IMR-90 (cell line): ENCODE data around the gene USP9Y. TPM values are rescaled to one million over a fixed set of nuclear protein-coding genes. Genes with fewer than 3 reads are reported as not detected.

Source experiments
- ATAC-seq: fragments of 200-7000 bp; cut with Tn5 transposase; 2 replicates; pipeline ENCODE4 v1.9.1; 2020; ENCODE audit warnings: low read depth, mild to moderate bottlenecking, moderate library complexity
- BruUV-seq: library from RNA; stranded (reverse); fragments of 400-500 nt; replicated peaks from 2 replicates; lab custom pipeline; 2021; lab: Mats Ljungman, UMichigan
- CTCF ChIA-PET: fragments of 300-600 bp; formaldehyde crosslinking; extraction: SDS; loops from one replicate; lab custom pipeline; 2021; ENCODE audit warnings: antibody characterized with exemption; lab: Yijun Ruan, JAX
- POLR2A ChIA-PET: fragments of 300-600 bp; sonication (Branson Sonifier 250); formaldehyde crosslinking; loops from one replicate; lab custom pipeline; 2022; ENCODE audit warnings: antibody characterized with exemption; ENCODE audit not compliant: unreplicated experiment; lab: Charles Lee
- DNase-seq: peaks from one replicate; pipeline ENCODE4 v3.0.0; 2013
- H2AFZ ChIP-seq: replicated peaks from 2 replicates; pipeline ENCODE3; 2013; ENCODE audit warnings: low read length, mild to moderate bottlenecking; ENCODE audit not compliant: poor library complexity
- H2AK5ac ChIP-seq: 2 replicates; pipeline ENCODE4 v1.6.1; 2013; ENCODE audit warnings: low read depth, low read length, inconsistent platforms
- H2AK9ac ChIP-seq: replicated peaks from 2 replicates; pipeline ENCODE3; 2013; ENCODE audit warnings: mild to moderate bottlenecking, low read depth, low read length, moderate library complexity; ENCODE audit not compliant: poor library complexity
- H2BK120ac ChIP-seq: 2 replicates; pipeline ENCODE4 v1.6.1; 2013; ENCODE audit warnings: low read depth, low read length, inconsistent platforms
- H2BK15ac ChIP-seq: 3 replicates; pipeline ENCODE4 v1.6.1; 2013; ENCODE audit warnings: low read depth, low read length, inconsistent platforms
- H2BK20ac ChIP-seq: 2 replicates; pipeline ENCODE4 v1.6.1; 2013; ENCODE audit warnings: low read depth, mild to moderate bottlenecking, inconsistent platforms, low read length, moderate library complexity
- H2BK5ac ChIP-seq: 2 replicates; pipeline ENCODE4 v1.6.1; 2013; ENCODE audit warnings: mild to moderate bottlenecking, low read depth, low read length, inconsistent platforms; ENCODE audit not compliant: poor library complexity, severe bottlenecking
- H3K14ac ChIP-seq: replicated peaks from 2 replicates; pipeline ENCODE4 v1.6.1; 2013; ENCODE audit warnings: low read depth, low read length, inconsistent platforms
- H3K18ac ChIP-seq: 2 replicates; pipeline ENCODE4 v1.6.1; 2013; ENCODE audit warnings: low read depth, low read length, control low read depth
- H3K23ac ChIP-seq: 2 replicates; pipeline ENCODE4 v1.6.1; 2013; ENCODE audit warnings: low read depth, low read length, inconsistent platforms
- H3K27ac ChIP-seq: 2 replicates; pipeline ENCODE4 v1.5.1; 2013; ENCODE audit warnings: mild to moderate bottlenecking, control low read depth, low read length; ENCODE audit not compliant: insufficient read depth
- H3K27me3 ChIP-seq: 2 replicates; pipeline ENCODE4 v1.6.1; 2013; ENCODE audit warnings: low read length; ENCODE audit not compliant: control insufficient read depth, insufficient read depth
- H3K36me3 ChIP-seq: 2 replicates; pipeline ENCODE4 v1.6.1; 2013; ENCODE audit warnings: low read length, mixed read lengths; ENCODE audit not compliant: control insufficient read depth, insufficient read depth
- H3K4ac ChIP-seq: 2 replicates; pipeline ENCODE4 v1.6.1; 2013; ENCODE audit warnings: low read depth, low read length, inconsistent platforms
- H3K4me1 ChIP-seq: 2 replicates; pipeline ENCODE4 v1.6.1; 2013; ENCODE audit warnings: low read length, mixed read lengths; ENCODE audit not compliant: control insufficient read depth, insufficient read depth
- H3K4me2 ChIP-seq: 2 replicates; pipeline ENCODE4 v1.6.1; 2013; ENCODE audit warnings: low read depth, mild to moderate bottlenecking, control low read depth, low read length, moderate library complexity
- H3K4me3 ChIP-seq: 2 replicates; pipeline ENCODE4 v1.5.1; 2013; ENCODE audit warnings: low read depth, mild to moderate bottlenecking, control low read depth, low read length, moderate library complexity; ENCODE audit not compliant: insufficient read depth
- H3K56ac ChIP-seq: 2 replicates; pipeline ENCODE4 v1.6.1; 2013; ENCODE audit warnings: low read length, inconsistent platforms; ENCODE audit not compliant: insufficient read depth; ENCODE audit errors: extremely low read depth
- H3K79me1 ChIP-seq, 2 experiments: 2 replicates each; pipeline ENCODE4 v1.6.1; 2013; ENCODE audit warnings: low read length in 2 of 2, inconsistent platforms in 1 of 2, low read depth in 1 of 2
- H3K9ac ChIP-seq: 2 replicates; pipeline ENCODE4 v1.6.1; 2013; ENCODE audit warnings: low read depth, low read length, control low read depth
- H3K9me1 ChIP-seq: 2 replicates; pipeline ENCODE4 v1.6.1; 2013; ENCODE audit warnings: low read length, inconsistent platforms; ENCODE audit not compliant: insufficient read depth
- H3K9me3 ChIP-seq: 2 replicates; pipeline ENCODE4 v1.6.1; 2013; ENCODE audit warnings: low read length; ENCODE audit not compliant: control insufficient read depth, insufficient read depth
- H4K20me1 ChIP-seq: 2 replicates; pipeline ENCODE4 v1.6.1; 2013; ENCODE audit warnings: low read length, inconsistent platforms; ENCODE audit not compliant: insufficient read depth
- H4K5ac ChIP-seq: 2 replicates; pipeline ENCODE4 v1.6.1; 2013; ENCODE audit warnings: mild to moderate bottlenecking, low read depth, low read length, control low read depth
- H4K8ac ChIP-seq, 2 experiments: 2 replicates each; pipeline ENCODE4 v1.6.1; 2013; ENCODE audit warnings: low read depth in 2 of 2, low read length in 2 of 2, control low read depth in 1 of 2, inconsistent platforms in 1 of 2
- H4K91ac ChIP-seq: 2 replicates; pipeline ENCODE4 v1.6.1; 2013; ENCODE audit warnings: low read depth, low read length, inconsistent platforms; ENCODE audit not compliant: insufficient read depth
- BHLHE40 ChIP-seq: fragments of 150-350 bp; IDR thresholded peaks from 2 replicates; pipeline ENCODE4 v1.6.1; 2016; ENCODE audit warnings: mild to moderate bottlenecking, low read depth, low read length
- CEBPB ChIP-seq: IDR thresholded peaks from 2 replicates; pipeline ENCODE4 v1.6.1; 2012; ENCODE audit warnings: low read depth, low read length, improper control_type of control experiment
- CHD1 ChIP-seq: IDR thresholded peaks from 2 replicates; pipeline ENCODE4 v1.6.1; 2012; ENCODE audit warnings: low read depth, low read length, improper control_type of control experiment
- MAFK ChIP-seq: IDR thresholded peaks from 2 replicates; pipeline ENCODE4 v1.6.1; 2012; ENCODE audit warnings: low read depth, low read length, improper control_type of control experiment
- MXI1 ChIP-seq: IDR thresholded peaks from 2 replicates; pipeline ENCODE4 v1.6.1; 2012; ENCODE audit warnings: low read depth, mild to moderate bottlenecking, low read length, moderate library complexity, borderline replicate concordance
- POLR2A ChIP-seq: IDR thresholded peaks from 2 replicates; pipeline ENCODE4 v1.6.1; 2012; ENCODE audit warnings: mild to moderate bottlenecking, low read depth, low read length
- RAD21 ChIP-seq: IDR thresholded peaks from 2 replicates; pipeline ENCODE4 v1.6.1; 2012; ENCODE audit warnings: low read length, improper control_type of control experiment
- RCOR1 ChIP-seq: IDR thresholded peaks from 2 replicates; pipeline ENCODE4 v1.6.1; 2012; ENCODE audit warnings: mild to moderate bottlenecking, low read length, improper control_type of control experiment; ENCODE audit not compliant: insufficient replicate concordance
- RFX5 ChIP-seq: IDR thresholded peaks from 2 replicates; pipeline ENCODE4 v1.8.0; 2012; ENCODE audit warnings: low read depth, mild to moderate bottlenecking, low read length, moderate library complexity
- WGBS, 2 experiments: methylation state at CpG; one replicate each; pipeline versions ENCODE4 v1.1.5 to v1.1.7; 2013; ENCODE audit warnings: missing lambda C conversion rate in 2 of 2; ENCODE audit not compliant: insufficient read length in 1 of 2; ENCODE audit errors: extremely low coverage in 2 of 2; 5-methylcytosine and 5-hydroxymethylcytosine counted together
- dilution Hi-C: fragments of 300-500 bp; cut with HindIII; formaldehyde crosslinking; loops from one replicate; pipeline ENCODE4 v1.14.3; 2018; ENCODE audit warnings: low sequenced_read_pairs; ENCODE audit not compliant: unreplicated experiment
- in situ Hi-C: fragments of 300-500 bp; cut with MboI; formaldehyde crosslinking; loops from 3 replicates; pipeline ENCODE4 v1.14.3; 2019; ENCODE audit warnings: low sequenced_read_pairs, inconsistent platforms, mixed read lengths
- intact Hi-C: fragments of 100-400 bp; cut with micrococcal nuclease; formaldehyde crosslinking; loops from 2 replicates; pipeline ENCODE4 v1.10.0; 2022
- polyA plus RNA-seq, 3 experiments: library from polyadenylated mRNA; depleted of rRNA; stranded (reverse); fragments of >200 nt; gene quantifications; 2 replicates each; pipeline ENCODE4 v1.2.3, GENCODE V29; 2012; ENCODE audit warnings: low replicate concordance in 1 of 3
- total RNA-seq: library from RNA; depleted of rRNA; stranded (reverse); fragments of >200 nt; gene quantifications from 2 replicates; pipeline ENCODE4 v1.2.3, GENCODE V29; 2012

USP9Y gene
- total and polyA plus RNA-seq, 2 of the 4 experiments (the other 2 are of a cell fraction): not detected

DNA sequence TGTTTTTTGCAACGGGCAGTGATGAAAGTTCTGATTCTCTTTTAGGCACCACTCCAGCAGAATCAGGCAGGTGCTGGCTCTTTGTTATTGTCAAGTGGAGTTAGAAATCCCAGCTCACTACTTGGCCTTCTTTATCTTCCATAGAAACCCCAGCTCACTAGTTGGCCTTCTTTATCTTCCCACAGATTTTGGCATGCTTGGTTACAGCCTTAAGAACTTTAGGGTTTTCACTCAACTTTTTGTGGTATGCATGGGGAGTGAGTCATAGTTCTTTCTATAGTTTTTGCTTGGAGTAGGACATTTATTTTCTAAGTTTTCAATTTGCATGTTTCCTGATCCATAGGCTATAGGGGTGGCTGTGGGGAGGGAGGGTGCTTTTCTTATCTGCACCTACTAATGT, 55.0 kb downstream of the USP9Y start:
- Histone ChIP-seq H3K4ac (no peak overlapping the region), H2BK15ac (no peak overlapping the region), H3K4me1 (no peaks in the 10 kb centered on the region), H3K9me3 (no peaks in the 10 kb centered on the region), H2AFZ (no peak overlapping the region), H3K79me1 (no peaks in the 10 kb centered on the region), H4K8ac (no peak overlapping the region), H3K23ac (no peak overlapping the region), H2BK5ac (no peak overlapping the region), H2AK5ac (no peak overlapping the region), H3K14ac (no peak overlapping the region), H3K36me3 (no peaks in the 10 kb centered on the region), H3K4me2 (no peak overlapping the region), H3K9ac (no peak overlapping the region), H2AK9ac (no peak overlapping the region), H3K56ac (no peak overlapping the region), H3K4me3 (no peak overlapping the region), H3K18ac (no peak overlapping the region), H4K20me1 (no peaks in the 10 kb centered on the region), H2BK20ac (no peak overlapping the region), H4K5ac (no peak overlapping the region), H3K9me1 (no peaks in the 10 kb centered on the region), H4K91ac (no peak overlapping the region), H3K27ac (no peak overlapping the region), H2BK120ac (no peak overlapping the region), H3K27me3 (no peaks in the 10 kb centered on the region)
- TF ChIP-seq RAD21 (no peak), BHLHE40 (no peak), CHD1 (no peak), MAFK (no peak), RFX5 (no peak), MXI1 (no peak), CEBPB (no peak), RCOR1 (no peak), POLR2A (no peak)
- intact Hi-C loops (no loop called here), dilution Hi-C loops (no loop called here), in situ Hi-C loops (no loop called here)
- no peak for ATAC-seq
- no TSS peak for BruUV-seq
- ChIA-PET POLR2A (no interaction called here), CTCF (no interaction called here)
- WGBS, 2 experiments: no CpG with 5 or more reads among the region's 1 CpG
- no peak for DNase-seq
